GM12878 (cell line): ENCODE data around the gene SINHCAF. TPM values are rescaled to one million over a fixed set of nuclear protein-coding genes. Genes with fewer than 3 reads are reported as not detected.

Experiments
- ATAC-seq: fragments of 200-7000 bp; cut with Tn5 transposase; 3 replicates; pipeline ENCODE4 v1.9.1; 2020; ENCODE audit warnings: mild to moderate bottlenecking, moderate library complexity
- BruUV-seq: library from RNA; stranded (reverse); fragments of 400-500 nt; replicated peaks from 2 replicates; lab custom pipeline; 2021; lab: Mats Ljungman, UMichigan
- CTCF ChIA-PET: fragments of 300-600 bp; sonication (Branson Sonifier 250); formaldehyde crosslinking; extraction: SDS; loops from one replicate; lab custom pipeline; 2021; ENCODE audit warnings: inconsistent platforms; lab: Yijun Ruan, JAX
- POLR2A ChIA-PET: fragments of 350-600 bp; formaldehyde crosslinking; extraction: SDS; loops from one replicate; lab custom pipeline; 2021; ENCODE audit warnings: inconsistent platforms; lab: Charles Lee
- RAD21 ChIA-PET: fragments of 300-600 bp; sonication (Branson Sonifier 250); formaldehyde crosslinking; loops from one replicate; lab custom pipeline; 2023; ENCODE audit warnings: antibody characterized with exemption; ENCODE audit not compliant: unreplicated experiment; lab: Charles Lee
- SMC1A ChIA-PET: fragments of 300-600 bp; sonication (Branson Sonifier 250); formaldehyde crosslinking; loops from one replicate; lab custom pipeline; 2023; ENCODE audit not compliant: unreplicated experiment, uncharacterized antibody; lab: Charles Lee
- DNase-seq: peaks from one replicate; pipeline ENCODE4 v3.0.0-alpha.2; 2011; ENCODE audit warnings: low read depth, low spot score
- FAIRE-seq: peaks from 3 replicates; lab custom pipeline; 2011; peaks lifted over from hg19 to GRCh38; lab: Jason Lieb, UNC
- H2AFZ ChIP-seq: 2 replicates; pipeline ENCODE4 v1.6.0; 2011; ENCODE audit warnings: low read depth, low read length, control low read depth; ENCODE audit not compliant: control insufficient read depth
- H3K27ac ChIP-seq: 2 replicates; pipeline ENCODE4 v1.5.1; 2011; ENCODE audit warnings: control low read depth; ENCODE audit not compliant: control insufficient read depth, insufficient read depth
- H3K27me3 ChIP-seq, 2 experiments: replicated peaks in 1 of 2; 2 replicates each; pipeline versions ENCODE4 v1.6.0 to v1.6.1; 2011; ENCODE audit warnings: low read length in 1 of 2; ENCODE audit not compliant: control insufficient read depth in 2 of 2, insufficient read depth in 2 of 2
- H3K36me3 ChIP-seq, 2 experiments: 2 replicates each; pipeline ENCODE4 v1.5.1; 2011; ENCODE audit warnings: low read length in 1 of 2; ENCODE audit not compliant: control insufficient read depth in 2 of 2, insufficient read depth in 2 of 2
- H3K4me1 ChIP-seq: 2 replicates; pipeline ENCODE4 v1.6.1; 2011; ENCODE audit warnings: mild to moderate bottlenecking, low read length, moderate library complexity, mixed read lengths; ENCODE audit not compliant: control insufficient read depth, insufficient read depth
- H3K4me2 ChIP-seq: 2 replicates; pipeline ENCODE4 v1.6.0; 2011; ENCODE audit warnings: control low read depth; ENCODE audit not compliant: control insufficient read depth, insufficient read depth
- H3K4me3 ChIP-seq: fragments of 200-600 bp; sonication (generic); 2 replicates; pipeline ENCODE4 v1.5.1; 2016
- H3K79me2 ChIP-seq: 2 replicates; pipeline ENCODE4 v1.6.0; 2011; ENCODE audit warnings: low read length; ENCODE audit not compliant: control insufficient read depth, insufficient read depth
- H3K9ac ChIP-seq: 2 replicates; pipeline ENCODE4 v1.8.0; 2011; ENCODE audit warnings: low read length, control low read depth, mixed read lengths; ENCODE audit not compliant: control insufficient read depth, insufficient read depth
- H3K9me3 ChIP-seq: replicated peaks from 3 replicates; pipeline ENCODE4 v1.5.1; 2011; ENCODE audit warnings: mild to moderate bottlenecking, low read length; ENCODE audit not compliant: control insufficient read depth, insufficient read depth
- H4K20me1 ChIP-seq: 2 replicates; pipeline ENCODE4 v1.6.0; 2011; ENCODE audit not compliant: control insufficient read depth, insufficient read depth
- CEBPB ChIP-seq, 2 experiments: fragments of 150-350 bp in 1 of 2; IDR thresholded peaks; 2 replicates each; pipeline ENCODE4 v1.6.1; 2012 to 2014; ENCODE audit warnings: low read depth in 2 of 2, low read length in 2 of 2, borderline replicate concordance in 1 of 2, inconsistent platforms in 1 of 2
- JUNB ChIP-seq: IDR thresholded peaks from 2 replicates; pipeline ENCODE4 v1.6.1; 2016; ENCODE audit warnings: antibody characterized with exemption, mild to moderate bottlenecking
- RELB ChIP-seq: fragments of 450-650 bp; IDR thresholded peaks from 2 replicates; pipeline ENCODE4 v1.6.1; 2017; ENCODE audit warnings: low read depth, mild to moderate bottlenecking, moderate library complexity
- SPI1 ChIP-seq: IDR thresholded peaks from 2 replicates; pipeline ENCODE4 v1.6.1; 2011; ENCODE audit warnings: low read depth, mild to moderate bottlenecking, low read length, moderate library complexity, borderline replicate concordance; ENCODE audit not compliant: insufficient read depth
- ZBTB11 ChIP-seq: fragments of 450-650 bp; formaldehyde crosslinking; IDR thresholded peaks from 2 replicates; pipeline ENCODE4 v1.5.0; 2022; ENCODE audit warnings: mild to moderate bottlenecking, missing genetic modification characterization
- ZNF217 ChIP-seq: fragments of 450-650 bp; IDR thresholded peaks from 2 replicates; pipeline ENCODE4 v1.6.1; 2017; ENCODE audit warnings: antibody characterized with exemption, mild to moderate bottlenecking
- WGBS: methylation state at CpG from one replicate; pipeline ENCODE4 v1.1.6; 2016; ENCODE audit warnings: low lambda C conversion rate; ENCODE audit not compliant: insufficient replicate concordance, insufficient coverage; ENCODE audit errors: missing lambda C conversion rate; 5-methylcytosine and 5-hydroxymethylcytosine counted together
- in situ Hi-C: fragments of 300-500 bp; cut with MboI; formaldehyde crosslinking; loops from 9 replicates; pipeline ENCODE4 v1.14.3; 2018; ENCODE audit warnings: mixed read lengths
- intact Hi-C: fragments of 100-400 bp; cut with micrococcal nuclease; formaldehyde crosslinking; loops from one replicate; pipeline ENCODE4 v1.14.2; 2022; ENCODE audit not compliant: unreplicated experiment
- polyA plus RNA-seq, 11 experiments: library from polyadenylated mRNA; depleted of rRNA in 4 of 11; unstranded in 6 of 11; stranded (reverse) in 5 of 11; fragments of >200 nt; fragmentation: Nextera tagmentation in 4 of 11; fragmentation: Illumina TruSeq in 1 of 11; extraction: Ambion mirVana in 4 of 11; extraction: Trizol in 1 of 11; gene quantifications; 1 replicate in 1 of 11; 2 replicates in 10 of 11; pipeline versions ENCODE4 v1.2.1 to v1.2.3, GENCODE V29; 2011 to 2016; ENCODE audit warnings: inconsistent platforms in 2 of 11, missing spikeins in 2 of 11, low read depth in 1 of 11
- total RNA-seq, 4 experiments: library from RNA; depleted of rRNA in 3 of 4; stranded (reverse); fragments of >200 nt in 3 of 4; fragmentation: Illumina TruSeq in 1 of 4; extraction: Trizol in 1 of 4; gene quantifications; 2 replicates each; pipeline versions ENCODE4 v1.2.1 to v1.2.3, GENCODE V29; 2013 to 2021

The SINHCAF gene
- total and polyA plus RNA-seq, 10 of the 15 experiments (the other 5 are each of a cell fraction or from before 2014, with no cell fraction given): 60.4 to 156 (median 90.3) TPM

- RAD21 ChIA-PET: no interaction called here
- H3K27ac ChIP-seq: no peak overlapping the region
- SMC1A ChIA-PET: interaction anchor here (0.8 to 4.8 kb wide), 4 partner anchors 11 to 40 kb away, joined by 3 to 20 read pairs (median 4); no protein-coding TSS in a partner anchor
- intact Hi-C loops (no loop called here), in situ Hi-C loops (no loop called here)
- CTCF ChIA-PET: interaction anchor here (1.2 kb wide), 1 partner anchor 13 kb away, joined by 4 read pairs; no protein-coding TSS in a partner anchor
- FAIRE-seq: no peak
- no peak overlapping the region for H3K4me3 ChIP-seq
- peaks cover 7% of the 10 kb centered on the region; the same call in 1 of the 2 replicates for H3K4me1 ChIP-seq
- H3K79me2 ChIP-seq: peaks cover 97% of the 10 kb centered on the region
- no peak overlapping the region for H3K4me2 ChIP-seq
- 98% methylated on average over 2 of the region's 2 CpGs for WGBS
- no peaks in the 10 kb centered on the region for H3K27me3 ChIP-seq
- TF ChIP-seq RELB (no peak), CEBPB (IDR thresholded peaks at IDR 0.05; ENCODE audit: borderline replicate concordance in 1 of 2, low read depth in 2 of 2, low read length in 2 of 2) (no peak), SPI1 (no peak), ZNF217 (no peak), ZBTB11 (CRISPR knock-in tag) (no peak), JUNB (no peak)
- BruUV-seq: TSS peak; percentile 7
- H4K20me1 ChIP-seq: no peaks in the 10 kb centered on the region
- no peak for ATAC-seq
- no peak overlapping the region for H3K9ac ChIP-seq
- POLR2A ChIA-PET: no interaction called here
- no peaks in the 10 kb centered on the region; the same call in 1 of the 3 replicates for H3K9me3 ChIP-seq
- H2AFZ ChIP-seq: no peak overlapping the region
- peaks cover 0 to 21% of the 10 kb centered on the region in 2 experiments for H3K36me3 ChIP-seq
- no peak for DNase-seq
These were observed 14.2 kb downstream of the SINHCAF start for GRCh38 chr12:31311634-31312258.
